Smooth muscle cell (in vitro differentiated cells): Measurements from ENCODE around the gene LIMCH1. TPM values are rescaled to one million over a fixed set of nuclear protein-coding genes. Genes with fewer than 3 reads are reported as not detected.

Source experiments
- DNase-seq: peaks from one replicate; lab custom pipeline; 2025; ENCODE audit not compliant: unreplicated experiment; lab: John Stamatoyannopoulos, UW
- H2AFZ ChIP-seq: fragments of 200-600 bp; sonication (generic); 2 replicates; pipeline ENCODE4 v1.6.0; 2016; ENCODE audit warnings: antibody characterized with exemption, low read depth, mild to moderate bottlenecking
- H3F3A ChIP-seq: fragments of 200-600 bp; sonication (generic); 2 replicates; pipeline ENCODE4 v1.6.0; 2017; ENCODE audit warnings: antibody characterized with exemption, low read depth
- H3K27ac ChIP-seq: fragments of 200-600 bp; sonication (generic); 2 replicates; pipeline ENCODE4 v1.5.1; 2016; ENCODE audit warnings: low read depth, mild to moderate bottlenecking
- H3K27me3 ChIP-seq: fragments of 200-600 bp; sonication (generic); 2 replicates; pipeline ENCODE4 v1.6.1; 2016; ENCODE audit warnings: low read depth, mild to moderate bottlenecking
- H3K36me3 ChIP-seq: fragments of 200-600 bp; sonication (generic); 2 replicates; pipeline ENCODE4 v1.5.1; 2016; ENCODE audit warnings: low read depth
- H3K4me1 ChIP-seq: fragments of 200-600 bp; sonication (generic); 2 replicates; pipeline ENCODE4 v1.5.1; 2016; ENCODE audit warnings: low read depth
- H3K4me2 ChIP-seq: fragments of 200-600 bp; sonication (generic); 2 replicates; pipeline ENCODE4 v1.6.0; 2016; ENCODE audit warnings: mild to moderate bottlenecking
- H3K4me3 ChIP-seq: fragments of 200-600 bp; sonication (generic); 2 replicates; pipeline ENCODE4 v1.5.1; 2016; ENCODE audit warnings: mild to moderate bottlenecking
- H3K79me2 ChIP-seq: fragments of 200-600 bp; sonication (generic); 2 replicates; pipeline ENCODE4 v1.6.0; 2016; ENCODE audit warnings: low read depth, mild to moderate bottlenecking
- H3K9ac ChIP-seq: fragments of 200-600 bp; sonication (generic); 2 replicates; pipeline ENCODE4 v1.6.0; 2016; ENCODE audit warnings: low read depth
- H3K9me3 ChIP-seq: fragments of 200-600 bp; sonication (generic); replicated peaks from 2 replicates; pipeline ENCODE4 v1.5.1; 2016; ENCODE audit warnings: low read depth
- H4K20me1 ChIP-seq: fragments of 200-600 bp; sonication (generic); 2 replicates; pipeline ENCODE4 v1.6.0; 2016; ENCODE audit warnings: low read depth
- WGBS: methylation state at CpG from one replicate; pipeline ENCODE4 v1.1.7; 2016; ENCODE audit warnings: low lambda C conversion rate; 5-methylcytosine and 5-hydroxymethylcytosine counted together
- polyA plus RNA-seq: library from polyadenylated mRNA; unstranded; fragments of >200 nt; fragmentation: Nextera tagmentation; extraction: Ambion mirVana; gene quantifications from 2 replicates; pipeline ENCODE4 v1.2.1, GENCODE V29; 2016
- total RNA-seq: library from RNA; depleted of rRNA; stranded (reverse); fragments of >200 nt; gene quantifications from 2 replicates; pipeline ENCODE4 v1.2.3, GENCODE V29; 2014
- TF ChIP-seq, protein P1 (sequence below): fragments of 200-600 bp; sonication (generic); IDR thresholded peaks from 2 replicates; pipeline ENCODE4 v1.5.1; 2017; ENCODE audit warnings: borderline replicate concordance, mild to moderate bottlenecking, antibody characterized with exemption; ENCODE audit not compliant: insufficient read depth, poor library complexity, severe bottlenecking

Gene LIMCH1
- total and polyA plus RNA-seq, 2 experiments from 2014 or later: 2.6 to 7.6 TPM

DNA sequence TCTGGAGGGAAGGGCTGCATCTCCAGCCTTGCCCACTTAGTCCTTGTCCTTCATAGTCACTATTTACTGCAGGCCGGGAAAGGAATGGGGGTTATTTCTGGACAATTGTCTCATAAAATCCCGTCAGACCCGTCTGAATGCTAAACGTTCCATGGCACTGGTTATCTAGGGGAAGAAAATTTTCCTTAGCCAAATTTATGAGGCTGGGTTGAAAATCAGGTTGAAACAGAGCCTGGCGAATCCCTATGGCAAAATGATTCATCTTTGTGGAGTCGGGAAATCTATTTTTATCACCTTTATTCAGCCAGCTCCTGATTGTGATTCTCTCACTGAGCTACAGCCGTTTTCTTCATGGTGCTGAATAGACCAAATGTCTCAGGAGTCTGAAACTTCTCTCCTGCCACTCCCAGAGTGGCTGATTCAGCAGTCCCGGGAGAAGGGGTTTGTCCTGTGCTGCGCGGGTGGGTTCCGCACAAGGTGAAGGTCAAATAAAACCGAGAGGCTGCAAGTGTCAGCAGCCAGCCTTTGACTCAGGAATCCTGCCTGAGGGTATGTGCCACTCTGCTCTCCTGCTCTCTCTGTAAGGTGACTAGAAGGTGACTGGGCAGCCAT, 1.0 kb downstream of the LIMCH1 start:
- no peaks in the 10 kb centered on the region for H3K9me3 ChIP-seq
- H2AFZ ChIP-seq: no peak overlapping the region
- TF ChIP-seq, protein P1, sequence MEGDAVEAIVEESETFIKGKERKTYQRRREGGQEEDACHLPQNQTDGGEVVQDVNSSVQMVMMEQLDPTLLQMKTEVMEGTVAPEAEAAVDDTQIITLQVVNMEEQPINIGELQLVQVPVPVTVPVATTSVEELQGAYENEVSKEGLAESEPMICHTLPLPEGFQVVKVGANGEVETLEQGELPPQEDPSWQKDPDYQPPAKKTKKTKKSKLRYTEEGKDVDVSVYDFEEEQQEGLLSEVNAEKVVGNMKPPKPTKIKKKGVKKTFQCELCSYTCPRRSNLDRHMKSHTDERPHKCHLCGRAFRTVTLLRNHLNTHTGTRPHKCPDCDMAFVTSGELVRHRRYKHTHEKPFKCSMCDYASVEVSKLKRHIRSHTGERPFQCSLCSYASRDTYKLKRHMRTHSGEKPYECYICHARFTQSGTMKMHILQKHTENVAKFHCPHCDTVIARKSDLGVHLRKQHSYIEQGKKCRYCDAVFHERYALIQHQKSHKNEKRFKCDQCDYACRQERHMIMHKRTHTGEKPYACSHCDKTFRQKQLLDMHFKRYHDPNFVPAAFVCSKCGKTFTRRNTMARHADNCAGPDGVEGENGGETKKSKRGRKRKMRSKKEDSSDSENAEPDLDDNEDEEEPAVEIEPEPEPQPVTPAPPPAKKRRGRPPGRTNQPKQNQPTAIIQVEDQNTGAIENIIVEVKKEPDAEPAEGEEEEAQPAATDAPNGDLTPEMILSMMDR: no peak
- no peaks in the 10 kb centered on the region for H3K4me1 ChIP-seq
- no peaks in the 10 kb centered on the region for H3K27me3 ChIP-seq
- H3F3A ChIP-seq: no peaks in the 10 kb centered on the region
- no peaks in the 10 kb centered on the region for H3K79me2 ChIP-seq
- DNase-seq: no peak
- H3K4me2 ChIP-seq: peak overlapping the region; percentile 37
- H3K4me3 ChIP-seq: no peak overlapping the region
- no peak overlapping the region for H3K9ac ChIP-seq
- no peaks in the 10 kb centered on the region for H4K20me1 ChIP-seq
- 35% methylated on average over 12 of the region's 12 CpGs for WGBS
- no peak overlapping the region for H3K27ac ChIP-seq
- no peaks in the 10 kb centered on the region for H3K36me3 ChIP-seq

- Histone ChIP-seq H3K79me2 (no peaks in the 10 kb centered on the region), H4K20me1 (no peaks in the 10 kb centered on the region), H3K4me3 (no peak overlapping the region), H3K9ac (no peak overlapping the region), H3K27me3 (no peaks in the 10 kb centered on the region), H3K9me3 (no peaks in the 10 kb centered on the region), H3K4me1 (no peaks in the 10 kb centered on the region), H3K36me3 (no peaks in the 10 kb centered on the region), H3K4me2 (no peak overlapping the region), H3K27ac (no peak overlapping the region), H2AFZ (no peak overlapping the region), H3F3A (no peaks in the 10 kb centered on the region)
- TF ChIP-seq, protein P1: no peak
- no peak for DNase-seq
These were observed 1.8 kb downstream of the LIMCH1 start for GRCh38 chr4:41539711-41540110.

- WGBS: 94% methylated on average over 5 of the region's 5 CpGs
These were observed 2.7 kb downstream of the LIMCH1 start for GRCh38 chr4:41540687-41541086.

More at GRCh38 chr4:41540687-41541086, 2.7 kb downstream of the LIMCH1 start:
- no peak overlapping the region for H3K27ac ChIP-seq
- H3K9ac ChIP-seq: no peak overlapping the region
- no peak overlapping the region for H3K4me2 ChIP-seq
- no peaks in the 10 kb centered on the region for H3K79me2 ChIP-seq
- no peak for DNase-seq
- no peaks in the 10 kb centered on the region for H3K4me1 ChIP-seq
- H3K9me3 ChIP-seq: no peaks in the 10 kb centered on the region
- TF ChIP-seq, protein P1: no peak
- no peaks in the 10 kb centered on the region for H3K36me3 ChIP-seq
- no peak overlapping the region for H3K4me3 ChIP-seq
- H3K27me3 ChIP-seq: no peaks in the 10 kb centered on the region
- no peaks in the 10 kb centered on the region for H3F3A ChIP-seq
- H2AFZ ChIP-seq: no peak overlapping the region
- H4K20me1 ChIP-seq: no peaks in the 10 kb centered on the region
